Fibroblast of lung (primary cell): ENCODE data around the gene RBM20.

Experiments used
- EZH2 ChIP-seq: IDR thresholded peaks from 2 replicates; pipeline ENCODE4 v1.5.1; 2012; ENCODE audit warnings: low read length, control low read depth, mild to moderate bottlenecking; ENCODE audit errors: missing control alignments
- TF ChIP-seq, protein P1 (sequence below), 2 donors: IDR thresholded peaks in 1 of 2; conservative IDR thresholded peaks in 1 of 2; 1 replicate in 1 of 2; 2 replicates in 1 of 2; pipeline ENCODE4 v1.5.1; 2011 to 2012; ENCODE audit warnings: low read length in 2 of 2, control low read depth in 1 of 2, inconsistent platforms in 1 of 2, low read depth in 1 of 2, mild to moderate bottlenecking in 1 of 2

DNA sequence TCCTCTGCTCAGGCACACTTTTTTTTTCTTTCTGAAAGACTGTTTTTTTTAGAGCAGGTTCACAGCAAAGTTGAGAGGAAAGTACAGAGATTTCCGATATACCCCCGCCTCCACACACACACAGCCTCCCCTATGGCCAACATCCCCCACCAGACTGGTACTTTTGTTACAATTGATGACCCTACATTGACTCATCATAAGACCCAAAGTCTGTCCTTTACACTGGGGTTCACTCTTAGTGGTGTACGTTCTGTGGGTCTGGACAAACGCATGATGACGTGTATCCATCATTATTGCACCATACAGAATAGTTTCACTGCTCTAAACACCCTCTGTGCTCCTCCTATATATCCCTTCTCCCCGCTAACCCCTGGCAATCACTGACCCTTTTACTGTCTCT, 107.7 kb downstream of the RBM20 start:
- TF ChIP-seq, protein P1, sequence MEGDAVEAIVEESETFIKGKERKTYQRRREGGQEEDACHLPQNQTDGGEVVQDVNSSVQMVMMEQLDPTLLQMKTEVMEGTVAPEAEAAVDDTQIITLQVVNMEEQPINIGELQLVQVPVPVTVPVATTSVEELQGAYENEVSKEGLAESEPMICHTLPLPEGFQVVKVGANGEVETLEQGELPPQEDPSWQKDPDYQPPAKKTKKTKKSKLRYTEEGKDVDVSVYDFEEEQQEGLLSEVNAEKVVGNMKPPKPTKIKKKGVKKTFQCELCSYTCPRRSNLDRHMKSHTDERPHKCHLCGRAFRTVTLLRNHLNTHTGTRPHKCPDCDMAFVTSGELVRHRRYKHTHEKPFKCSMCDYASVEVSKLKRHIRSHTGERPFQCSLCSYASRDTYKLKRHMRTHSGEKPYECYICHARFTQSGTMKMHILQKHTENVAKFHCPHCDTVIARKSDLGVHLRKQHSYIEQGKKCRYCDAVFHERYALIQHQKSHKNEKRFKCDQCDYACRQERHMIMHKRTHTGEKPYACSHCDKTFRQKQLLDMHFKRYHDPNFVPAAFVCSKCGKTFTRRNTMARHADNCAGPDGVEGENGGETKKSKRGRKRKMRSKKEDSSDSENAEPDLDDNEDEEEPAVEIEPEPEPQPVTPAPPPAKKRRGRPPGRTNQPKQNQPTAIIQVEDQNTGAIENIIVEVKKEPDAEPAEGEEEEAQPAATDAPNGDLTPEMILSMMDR (conservative IDR thresholded peaks at IDR 0.05 in 1 of 2, IDR thresholded peaks at IDR 0.05 in 1 of 2; ENCODE audit: low read depth in 1 of 2, low read length in 2 of 2): no peak
- TF ChIP-seq EZH2: no peak
